Midbrain (tissue), 1 donor: ENCODE measurements around the gene CAMTA1.

Source experiments
- DNase-seq: peaks from one replicate; lab custom pipeline; 2025; lab: John Stamatoyannopoulos, UW

Gene CAMTA1

DNA sequence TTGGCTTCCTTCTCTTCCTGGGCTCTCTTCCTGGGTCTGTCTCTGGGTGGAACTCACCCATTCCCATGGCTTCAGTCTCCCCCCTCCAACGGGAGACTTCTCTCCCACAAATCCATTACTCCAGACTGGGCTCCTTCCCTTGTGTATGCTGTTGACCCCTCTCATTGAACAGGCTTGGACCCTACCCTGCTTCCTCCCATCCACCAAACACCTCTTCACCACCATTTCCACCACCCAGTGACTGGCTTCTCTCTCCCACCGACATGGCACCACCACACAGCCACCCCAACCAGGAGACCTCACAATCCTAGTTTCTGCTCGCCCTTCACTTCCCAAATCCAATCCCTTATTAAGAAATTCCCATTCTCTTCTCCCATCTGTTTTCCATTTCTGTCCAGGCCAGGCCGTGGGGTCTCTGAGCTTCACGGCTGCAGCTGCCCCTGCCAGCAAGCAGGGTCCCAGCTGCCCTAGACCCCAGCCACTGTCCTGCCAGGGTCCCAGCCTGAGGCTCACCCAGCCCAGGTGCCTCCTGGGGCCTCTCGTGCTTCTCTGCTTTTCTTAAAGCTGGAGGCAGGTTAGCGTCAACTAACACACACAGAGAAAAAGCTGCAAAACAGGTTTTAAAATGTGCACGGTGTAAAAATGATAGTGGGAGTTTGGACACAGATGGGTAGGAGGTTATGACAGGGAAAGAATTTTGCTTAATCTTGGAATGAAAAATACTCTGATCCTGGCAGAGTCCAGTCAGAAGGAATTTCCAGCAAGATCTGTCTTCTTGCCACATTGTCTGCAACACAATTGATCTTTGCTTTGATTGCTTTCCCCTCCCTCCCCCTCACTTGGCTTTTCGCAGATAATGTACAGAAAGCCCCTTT lies 602.0 kb downstream of the CAMTA1 start:
- no peak for DNase-seq

DNA sequence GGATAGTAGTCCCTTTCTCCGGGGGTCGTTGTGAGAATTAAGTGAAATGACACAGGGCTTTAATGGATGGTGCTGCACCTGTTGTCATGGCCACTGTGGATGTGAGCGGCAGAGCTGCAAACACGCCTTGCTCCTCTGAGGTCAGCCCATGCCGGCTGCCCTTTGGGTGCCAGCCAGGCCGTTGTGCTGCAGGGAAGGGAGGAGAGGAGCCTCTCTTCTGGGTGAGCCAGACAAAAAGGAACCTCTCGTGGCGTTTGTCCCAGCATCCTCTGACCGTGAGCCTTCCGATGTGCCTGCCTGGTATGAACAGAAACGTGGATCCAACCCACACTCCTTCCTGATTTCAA lies 602.9 kb downstream of the CAMTA1 start:
- DNase-seq: no peak

DNA sequence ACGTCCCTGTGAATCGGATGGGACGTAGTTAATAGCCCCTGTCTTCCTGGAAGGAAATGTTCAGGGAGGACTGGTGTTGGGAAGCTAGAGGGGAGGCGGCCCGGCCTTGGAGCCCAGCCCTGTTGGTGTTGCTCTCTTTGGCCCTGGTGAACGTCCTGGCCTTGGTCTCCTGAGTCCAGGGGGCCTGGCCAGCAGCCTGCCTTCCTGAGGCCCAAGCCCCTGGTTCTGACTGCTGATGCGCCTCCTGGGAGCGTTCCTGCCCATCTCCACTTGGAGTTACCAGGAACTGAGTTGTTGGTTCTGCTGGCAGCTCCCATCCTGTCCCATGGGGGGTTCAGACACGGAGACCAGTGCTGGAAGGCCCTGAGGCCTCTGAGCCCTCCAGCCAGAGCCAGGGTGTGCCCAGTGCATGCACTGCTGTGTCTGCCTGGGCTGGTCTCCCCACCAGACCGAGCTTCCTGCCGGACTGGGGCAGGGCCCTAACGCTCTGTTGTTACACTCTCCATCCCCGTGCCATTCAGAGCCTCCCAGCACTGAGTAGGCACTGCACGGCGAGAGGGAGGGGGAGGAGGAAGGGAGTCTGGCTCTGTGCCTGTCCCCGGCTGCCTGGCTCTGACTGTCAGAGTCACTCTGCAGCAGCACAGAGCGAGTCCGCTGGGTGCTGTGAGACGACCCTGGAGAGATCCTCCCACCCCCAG lies 603.4 kb downstream of the CAMTA1 start:
- DNase-seq: peak; percentile 58

DNA sequence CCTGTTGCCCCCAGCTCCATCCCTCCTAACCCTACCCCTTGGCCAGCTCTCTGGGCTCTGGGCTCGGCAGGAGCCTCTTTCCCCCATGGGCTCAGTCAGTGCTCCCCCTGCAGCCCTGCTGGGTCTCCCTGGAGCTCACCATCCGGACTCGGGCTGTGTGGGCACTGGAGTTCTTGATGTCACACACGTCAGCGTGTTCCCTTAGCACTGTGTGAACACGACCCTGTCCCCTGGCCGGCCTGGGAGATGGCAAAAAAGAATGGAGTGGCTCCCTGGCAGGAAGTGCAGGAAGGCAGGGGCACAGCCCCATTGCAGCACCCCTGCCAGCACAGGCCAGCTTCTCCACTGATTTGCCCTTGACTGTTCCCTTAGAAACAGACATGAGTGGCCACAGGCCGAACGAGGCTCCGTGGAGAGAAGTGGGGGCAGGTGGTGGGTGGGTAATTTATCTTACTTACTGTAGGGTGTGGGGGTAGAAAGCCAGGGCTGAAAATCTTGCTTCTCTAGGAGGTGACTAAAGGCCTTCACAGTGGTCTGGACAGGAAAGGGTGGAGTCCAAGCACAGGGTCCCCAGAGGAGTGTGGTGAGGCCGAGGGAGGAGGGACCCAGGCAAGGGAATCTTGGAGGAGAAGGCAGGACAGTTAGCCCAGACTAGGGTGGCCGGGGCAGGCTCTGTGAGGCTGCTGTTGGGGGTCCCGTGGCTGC lies 604.1 kb downstream of the CAMTA1 start:
- no peak for DNase-seq

DNA sequence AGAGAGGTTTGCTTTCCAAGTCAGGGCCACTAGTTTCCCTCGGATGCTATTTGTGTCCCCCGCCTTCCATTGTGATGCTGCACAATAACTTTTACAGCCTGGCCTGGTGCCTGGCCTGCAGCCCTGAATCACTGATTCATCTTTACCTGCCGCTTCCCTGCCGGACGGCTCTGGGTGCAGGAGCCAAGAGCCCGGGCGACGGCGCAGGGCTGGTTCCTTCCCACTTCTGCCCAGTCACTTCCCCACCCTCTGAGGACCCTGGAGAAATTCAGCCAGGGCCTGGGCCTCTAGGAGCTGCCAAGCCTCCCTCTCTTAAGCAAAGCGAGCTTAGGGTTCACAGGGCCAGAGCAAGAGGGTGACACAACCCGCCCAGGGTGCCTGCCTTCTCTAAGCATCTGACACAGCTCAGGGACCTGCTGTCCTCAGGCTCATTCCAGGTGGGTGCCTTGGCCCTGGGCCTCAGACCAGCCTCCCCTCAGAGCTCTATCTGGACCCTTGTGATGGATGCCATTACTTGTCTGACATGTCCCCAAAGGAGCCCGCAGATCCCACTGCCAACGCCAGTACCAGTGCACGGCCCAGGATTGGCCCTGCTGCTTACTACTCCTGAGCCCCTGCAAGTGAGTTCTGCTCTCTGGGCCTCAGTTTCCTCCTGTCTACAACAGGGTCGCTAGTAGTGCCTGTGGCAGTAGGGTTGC lies 604.8 kb downstream of the CAMTA1 start:
- DNase-seq: no peak

DNA sequence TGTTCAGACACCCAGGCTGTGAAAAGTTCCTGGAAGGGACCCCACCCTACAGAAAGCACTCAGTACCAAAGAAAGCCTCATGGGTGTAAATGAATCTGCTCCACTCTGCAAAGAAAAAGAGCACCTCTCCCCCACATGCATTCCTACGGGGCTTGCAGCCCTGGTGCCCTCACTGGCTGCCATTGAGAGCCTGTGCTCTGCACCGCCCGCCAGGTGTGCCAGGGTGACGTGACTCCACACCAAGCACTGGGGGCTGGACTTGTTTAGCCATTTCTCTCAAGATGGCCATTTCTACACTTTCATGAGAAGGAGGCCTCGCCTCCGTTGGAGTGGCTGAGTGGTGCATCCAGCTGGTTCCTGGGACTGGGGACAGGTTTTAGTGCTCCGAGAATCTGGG lies 605.3 kb downstream of the CAMTA1 start:
- DNase-seq: no peak

DNA sequence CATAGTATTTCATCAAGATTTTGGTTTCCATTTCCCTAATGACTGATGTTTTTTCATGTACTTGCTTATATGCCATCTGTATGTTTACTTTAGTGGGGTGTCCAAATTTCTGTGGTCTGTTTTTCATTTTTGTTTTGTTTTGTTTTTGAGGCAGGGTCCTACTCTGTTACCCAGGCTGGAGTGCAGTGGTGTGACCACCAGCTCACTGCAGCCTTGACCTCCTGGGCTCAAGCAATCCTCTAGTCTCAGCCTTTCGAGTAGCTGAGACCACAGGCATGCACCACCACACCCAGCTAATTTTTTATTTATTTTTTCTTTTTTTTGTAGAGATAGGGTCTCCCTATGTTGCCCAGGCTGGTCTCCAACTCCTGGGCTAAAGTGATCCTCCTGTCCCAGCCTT lies 607.9 kb downstream of the CAMTA1 start:
- no peak for DNase-seq

DNA sequence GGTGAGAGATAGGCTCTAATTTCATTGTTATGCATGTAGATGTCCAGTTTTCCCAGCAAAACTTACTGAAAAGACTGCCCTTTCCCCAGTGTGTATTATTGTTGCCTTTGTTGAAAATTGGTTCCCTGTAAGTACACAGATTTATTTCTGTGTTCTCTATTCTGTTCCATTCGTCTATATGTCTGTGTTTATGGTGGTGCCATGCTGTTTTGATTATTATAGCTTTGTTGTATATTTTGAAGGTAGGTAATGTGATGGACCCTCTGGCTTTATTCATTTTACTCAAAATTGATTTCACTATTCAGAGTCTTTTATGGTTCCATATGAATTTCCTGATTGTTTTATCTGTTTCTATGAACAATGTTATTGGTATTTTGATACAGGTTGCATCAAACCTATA lies 610.0 kb downstream of the CAMTA1 start:
- DNase-seq: no peak

DNA sequence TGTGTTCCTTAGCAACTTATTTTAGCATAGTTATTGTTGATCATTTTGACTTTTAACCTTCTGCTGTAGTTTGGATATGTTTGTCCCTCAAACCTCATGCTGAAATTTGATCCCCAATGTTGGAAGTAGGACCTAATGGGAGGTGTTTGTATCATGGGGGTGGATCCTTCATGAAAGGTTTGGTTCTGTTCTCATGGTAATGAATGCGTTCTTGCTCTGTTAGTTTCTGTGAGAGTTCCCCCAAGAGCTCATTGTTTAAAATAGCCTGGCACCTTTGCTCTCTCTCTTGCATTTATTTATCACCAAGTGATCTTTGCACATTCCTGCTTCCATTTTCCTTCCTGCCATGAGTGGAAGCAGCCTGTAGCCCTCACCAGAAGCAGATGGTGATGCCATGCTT lies 613.7 kb downstream of the CAMTA1 start:
- no peak for DNase-seq

DNA sequence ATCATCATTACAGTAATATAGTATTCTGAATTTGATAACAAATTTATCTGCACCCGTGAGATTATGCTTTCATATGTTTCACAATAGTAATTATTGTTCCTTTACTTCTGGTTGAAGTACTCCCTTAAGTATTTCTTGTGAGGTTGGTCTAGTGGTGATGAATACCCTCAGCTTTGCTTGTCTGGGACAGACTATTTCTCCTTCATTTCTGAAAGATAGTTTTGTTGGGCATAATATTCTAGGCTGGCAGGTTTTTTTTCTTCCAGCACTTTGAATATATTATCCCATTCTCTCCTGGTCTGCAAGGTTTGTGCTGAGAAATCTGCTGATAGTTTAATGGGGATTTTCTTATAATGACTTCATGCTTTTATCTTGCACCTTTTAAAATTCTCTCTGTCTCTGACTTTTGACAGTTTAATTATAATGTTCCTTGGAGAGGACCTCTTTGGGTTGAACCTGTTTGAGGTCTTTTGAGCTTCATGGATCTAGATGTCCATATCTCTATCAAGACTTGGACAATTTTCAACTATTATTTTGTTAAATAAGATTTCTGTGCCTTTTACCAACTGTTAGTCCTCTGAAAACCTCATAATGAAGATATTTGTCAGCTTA lies 614.4 kb downstream of the CAMTA1 start:
- no peak for DNase-seq

DNA sequence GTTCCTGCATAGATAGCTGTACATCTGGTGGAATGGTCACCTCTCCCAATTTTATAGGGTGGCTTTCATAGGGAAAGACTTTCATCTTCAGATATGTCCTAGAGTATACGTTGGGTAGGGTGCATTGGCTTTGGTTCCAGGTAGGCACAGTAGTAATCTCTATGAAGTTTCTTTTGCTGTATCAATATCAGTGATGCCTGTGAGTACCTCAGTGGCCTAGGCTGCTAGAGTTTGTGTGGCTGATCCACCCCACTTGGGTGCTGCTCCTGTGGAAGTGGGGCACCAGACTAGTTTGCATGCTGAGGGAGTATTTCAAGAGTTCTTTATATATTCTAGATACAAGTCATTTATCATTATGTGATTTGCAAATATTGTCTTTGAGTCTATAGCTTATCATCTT lies 615.3 kb downstream of the CAMTA1 start:
- DNase-seq: no peak

DNA sequence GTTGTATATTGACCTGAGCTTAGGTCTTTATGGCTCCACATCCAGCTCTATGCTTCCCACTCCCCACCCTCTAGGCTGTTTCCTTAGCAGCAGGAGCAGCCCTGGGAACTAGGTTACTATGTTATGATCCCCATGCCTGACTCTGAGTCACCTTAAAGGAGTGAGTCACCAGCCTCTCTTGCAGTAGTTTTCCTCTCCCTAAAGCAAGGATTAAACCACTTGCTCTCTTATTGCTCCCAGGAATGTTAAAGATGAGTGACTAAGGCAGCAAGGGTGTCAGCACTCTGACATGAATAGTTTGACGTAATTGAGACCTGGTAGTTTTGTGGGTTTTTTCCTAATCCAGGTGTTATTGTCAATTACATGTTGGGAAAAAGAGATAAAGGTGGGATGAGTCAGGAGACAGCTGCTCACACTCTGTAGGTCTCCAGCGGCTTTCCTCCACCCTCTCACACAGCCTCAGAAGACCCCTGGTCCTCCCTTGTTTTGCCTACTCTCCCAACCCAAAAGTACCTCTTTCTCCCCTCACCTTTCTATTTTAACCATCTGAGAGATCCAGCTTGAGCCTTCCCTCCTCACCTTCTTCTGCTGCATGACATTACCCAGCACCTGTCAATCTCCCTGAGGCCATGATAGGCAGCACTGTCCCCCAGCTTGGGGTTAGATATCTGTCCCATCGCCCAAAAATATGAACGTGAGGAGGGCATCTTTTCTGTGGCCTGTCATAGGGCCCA lies 616.7 kb downstream of the CAMTA1 start:
- no peak for DNase-seq

DNA sequence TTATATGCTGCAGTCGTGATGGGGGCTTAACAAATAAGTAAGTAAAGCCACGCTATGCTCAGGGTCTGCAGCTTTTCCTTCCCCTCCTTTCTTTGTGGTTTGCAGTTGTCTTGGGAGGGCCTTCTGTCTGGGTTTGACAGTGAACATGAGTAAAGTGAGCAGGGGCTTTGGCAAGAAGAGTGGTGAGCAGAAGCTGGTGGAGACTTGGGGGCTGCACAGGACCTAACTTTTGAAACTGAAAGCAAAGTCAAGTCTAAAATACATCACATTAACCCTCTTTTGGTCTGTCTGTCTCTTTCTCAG lies 617.2 kb downstream of the CAMTA1 start:
- DNase-seq: no peak

DNA sequence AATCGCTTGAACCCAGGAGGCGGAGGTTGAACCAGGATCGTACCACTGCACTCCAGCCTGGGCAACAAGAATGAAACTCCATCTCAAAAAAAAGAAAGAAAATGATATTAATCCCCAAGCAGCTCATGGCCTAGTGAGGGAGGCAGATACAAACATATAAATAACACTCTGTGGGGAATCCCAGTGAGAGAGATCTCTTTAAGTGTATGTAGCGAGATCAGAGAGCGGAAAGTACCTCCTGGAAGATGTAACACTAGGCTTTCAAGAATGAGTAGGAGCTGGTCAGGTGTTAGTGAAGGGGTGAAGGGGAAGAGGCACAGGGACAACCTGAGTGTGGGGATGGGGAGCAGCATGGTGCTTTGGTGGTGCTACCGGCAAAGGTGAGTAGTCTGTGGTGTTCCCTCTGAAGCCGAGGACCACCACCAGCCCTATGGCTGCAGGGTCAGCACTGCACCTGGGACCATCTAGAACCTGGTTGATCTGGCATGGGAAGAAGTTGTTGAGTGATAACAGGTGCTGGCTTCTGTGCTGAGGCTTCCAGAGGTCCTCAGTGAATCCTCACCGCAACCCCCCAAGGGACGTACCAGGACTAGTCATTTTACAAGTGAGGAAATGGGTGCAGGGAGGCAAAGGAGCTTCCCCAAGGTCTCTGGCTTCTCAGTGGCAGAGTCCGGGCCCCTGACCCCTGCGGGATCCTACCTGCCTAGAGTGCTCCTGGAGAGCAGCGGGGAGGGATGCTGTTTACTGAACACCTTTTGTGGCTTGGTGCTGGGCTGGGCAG lies 618.2 kb downstream of the CAMTA1 start:
- no peak for DNase-seq

DNA sequence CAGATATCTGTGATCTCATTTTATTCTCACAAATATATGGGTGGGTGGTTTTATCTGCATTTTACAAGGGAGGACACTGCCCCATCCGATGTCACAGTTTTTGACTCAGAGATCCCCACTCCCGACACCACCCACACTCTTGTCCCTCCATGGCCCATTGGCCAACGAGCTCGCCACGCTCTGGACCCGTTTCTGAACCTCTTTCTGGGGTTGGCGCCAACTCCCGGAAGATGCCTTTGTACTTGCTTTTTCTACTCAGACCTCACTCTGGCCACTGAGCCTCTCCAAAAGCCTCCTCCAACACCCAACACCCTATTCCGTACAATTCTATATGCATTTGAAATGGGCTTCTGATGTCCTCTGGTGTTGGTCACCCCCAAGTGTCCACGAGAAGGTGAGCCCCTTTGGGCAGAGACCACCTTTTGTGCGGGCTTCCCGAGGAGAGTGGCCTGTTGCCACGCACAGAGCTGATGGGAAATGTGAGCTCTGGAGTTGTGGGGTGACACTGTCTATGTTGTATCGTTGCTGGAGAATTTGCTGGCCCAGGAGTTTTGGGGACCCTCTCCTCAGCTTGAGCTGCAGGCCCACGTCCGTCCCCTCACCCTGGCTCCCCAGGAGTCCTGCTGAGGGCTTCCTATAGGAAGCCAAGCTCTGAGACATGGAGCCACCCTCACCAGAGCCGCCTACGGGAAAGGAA lies 618.9 kb downstream of the CAMTA1 start:
- DNase-seq: no peak

DNA sequence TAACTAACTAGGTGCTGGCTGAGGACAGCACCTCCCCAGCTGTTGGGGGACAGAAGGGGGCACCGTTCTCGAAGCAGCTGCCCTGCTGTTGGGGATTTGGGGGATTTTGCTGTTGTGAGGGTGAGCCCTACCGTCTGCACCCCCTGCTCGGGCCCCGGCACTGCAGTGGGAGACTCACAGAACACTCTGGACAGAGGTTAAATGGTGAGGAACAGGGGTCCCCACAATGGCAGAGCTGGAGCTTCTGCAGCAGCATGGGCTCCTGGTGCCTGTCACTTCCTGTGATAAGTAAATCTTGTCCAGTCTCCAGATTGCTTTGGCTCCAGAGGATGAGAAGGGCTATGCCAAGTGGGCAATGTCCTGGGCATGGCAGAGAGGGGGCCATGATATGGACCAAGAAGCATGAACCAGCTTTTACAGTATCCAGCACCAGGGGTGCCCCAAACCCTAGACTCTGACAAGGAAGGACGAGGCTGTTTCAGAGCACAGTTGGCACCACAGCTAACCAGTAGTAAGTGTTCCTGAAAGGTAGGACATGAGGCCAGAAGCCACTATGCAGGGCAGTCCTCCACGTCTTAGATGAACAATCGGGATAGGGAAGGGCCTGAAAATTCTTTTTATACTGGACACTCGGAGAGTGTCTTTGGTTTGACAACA lies 620.7 kb downstream of the CAMTA1 start:
- DNase-seq: no peak

DNA sequence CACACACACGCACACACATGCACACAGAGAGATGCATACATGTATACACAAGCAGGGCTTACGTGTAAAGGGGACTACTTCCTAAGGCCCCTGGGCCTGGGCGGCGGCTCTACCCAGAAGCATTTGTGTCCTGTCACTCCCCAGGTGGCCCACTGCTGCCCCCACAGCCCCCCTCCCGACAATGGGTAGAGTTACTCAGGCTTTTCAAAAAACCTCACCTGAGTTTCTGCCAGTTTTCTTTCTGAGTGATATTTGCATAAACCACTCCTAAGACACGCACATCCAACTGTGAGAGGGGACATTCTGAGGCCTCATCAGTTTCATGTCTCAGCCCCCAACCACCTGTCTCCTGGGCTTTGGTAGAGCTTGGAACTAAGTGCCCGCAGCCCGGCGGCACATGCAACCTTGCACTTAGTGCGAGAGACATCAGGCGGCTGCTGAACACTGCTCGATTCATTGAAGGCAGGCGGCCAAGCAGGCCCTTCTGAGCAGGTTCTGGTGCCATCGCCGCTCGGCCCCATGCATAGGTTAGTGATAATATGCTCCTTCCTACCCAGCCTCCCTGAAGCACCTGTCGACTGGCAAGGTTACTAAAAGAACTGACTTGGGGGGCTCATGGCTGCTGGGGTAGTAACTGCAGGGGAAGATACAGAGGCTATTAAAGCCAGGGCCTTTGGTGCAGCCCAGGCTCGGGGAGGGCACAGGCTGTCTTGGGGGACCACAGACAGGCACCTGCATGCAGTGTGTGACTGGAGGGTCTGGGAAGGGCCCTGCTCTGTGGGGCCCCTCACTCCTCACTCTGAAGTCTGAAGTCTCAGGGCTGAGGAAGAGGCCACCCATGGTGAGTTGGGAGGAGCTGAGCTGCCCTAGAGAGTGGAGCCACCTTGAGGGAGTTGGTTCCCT lies 621.6 kb downstream of the CAMTA1 start:
- no peak for DNase-seq

DNA sequence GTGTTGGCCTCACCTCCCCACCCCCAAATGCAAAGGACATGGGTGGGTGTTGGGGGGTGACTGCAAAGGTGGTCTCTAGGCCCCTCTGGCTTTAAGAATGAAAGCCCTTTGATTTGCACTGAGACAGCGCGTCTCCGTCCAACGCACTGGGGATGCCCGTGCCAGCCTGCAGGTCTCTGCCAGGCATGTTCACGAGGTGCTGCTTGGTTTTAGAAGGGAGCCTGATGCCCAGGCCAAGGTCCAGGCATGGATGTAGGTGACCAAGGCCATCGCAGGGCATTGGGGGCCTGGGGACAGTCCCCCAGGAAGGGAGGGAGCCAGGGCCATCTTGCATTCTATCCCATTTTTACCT lies 622.3 kb downstream of the CAMTA1 start:
- no peak for DNase-seq
